ENCODE measurements around the gene TGFBRAP1.

Gene TGFBRAP1

GRCh38 chr2:105256431-105257047 is 73.0 kb downstream of the TGFBRAP1 start:
- no peaks in the 10 kb centered on the region for H3K27me3 ChIP-seq (ENCODE audit: control insufficient read depth in 1 of 2, insufficient read depth in 1 of 2, low read length in 2 of 2)
- no peak overlapping the region for H3K18ac ChIP-seq (ENCODE audit: low read depth in 1 of 2, low read length in 2 of 2)
- H2BK5ac ChIP-seq (ENCODE audit: low read depth, low read length, poor library complexity, severe bottlenecking), result peak overlapping the region; percentile 80
- H3K9ac ChIP-seq (ENCODE audit: low read length), result no peak overlapping the region
- peaks cover 4% of the 10 kb centered on the region for H3K79me1 ChIP-seq (replicated peaks; ENCODE audit: low read length, poor library complexity, severe bottlenecking)
- peak overlapping the region; percentile 82 for H2AK5ac ChIP-seq (ENCODE audit: low read length, severe bottlenecking)
- no peak overlapping the region for H2BK120ac ChIP-seq (ENCODE audit: low read depth, low read length)
- no peak overlapping the region for H3K4ac ChIP-seq (ENCODE audit: low read depth in 1 of 2, low read length in 2 of 2)
- H3K23ac ChIP-seq (ENCODE audit: low read length in 2 of 2), result no peak overlapping the region
- DNase-seq, result no peak
- peaks cover 12% of the 10 kb centered on the region for H3K4me1 ChIP-seq (ENCODE audit: control insufficient read depth, insufficient read depth, low read depth, low read length)
- no peak overlapping the region for H4K8ac ChIP-seq (ENCODE audit: low read length)
- no peaks in the 10 kb centered on the region for H3K9me3 ChIP-seq (ENCODE audit: control insufficient read depth, low read length)
- WGBS, result 75% methylated on average over 9 of the region's 11 CpGs
- H4K91ac ChIP-seq (ENCODE audit: low read length), result no peak overlapping the region
- peaks cover 0 to 2% of the 10 kb centered on the region in 2 experiments for H3K36me3 ChIP-seq (ENCODE audit: control insufficient read depth in 1 of 2, insufficient read depth in 2 of 2, low read depth in 1 of 2, low read length in 2 of 2)
- no peak overlapping the region for H3K14ac ChIP-seq (ENCODE audit: low read length in 2 of 2)
- H3K4me3 ChIP-seq (ENCODE audit: insufficient read depth in 1 of 2, low read depth in 1 of 2, low read length in 2 of 2), result no peak overlapping the region
- no peak overlapping the region for H2AFZ ChIP-seq (ENCODE audit: low read depth, low read length)
- peak overlapping the region; percentile 70 for H3K27ac ChIP-seq (ENCODE audit: low read length, poor library complexity, severe bottlenecking)
- H2BK12ac ChIP-seq (ENCODE audit: low read length in 2 of 2), result no peak overlapping the region
- H2BK15ac ChIP-seq (ENCODE audit: low read depth, poor library complexity, severe bottlenecking), result no peak overlapping the region
- no peak overlapping the region for H3K4me2 ChIP-seq (ENCODE audit: low read length, poor library complexity, severe bottlenecking)

DNA sequence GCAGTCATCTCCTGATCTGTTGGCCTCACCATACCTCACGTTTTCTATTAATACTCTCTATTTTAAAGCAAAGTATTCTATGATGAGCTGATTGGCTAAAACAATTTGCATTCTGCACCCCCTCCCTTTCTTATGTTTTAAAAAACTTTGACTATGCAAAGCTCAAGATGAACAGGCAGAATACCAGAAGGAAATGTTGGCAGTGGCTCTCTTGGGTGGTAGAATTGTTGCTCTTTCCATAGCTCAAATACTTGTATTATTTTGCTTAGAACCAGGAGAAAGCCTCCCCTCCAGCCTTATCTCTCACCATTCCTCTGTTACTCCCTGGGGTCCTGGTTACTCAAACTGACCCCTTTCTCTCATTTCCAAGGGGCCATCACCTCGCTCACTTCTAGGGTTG is 73.6 kb downstream of the TGFBRAP1 start:
- no peak overlapping the region for H3K18ac ChIP-seq (ENCODE audit: low read depth in 1 of 2, low read length in 2 of 2)
- peaks cover 0 to 2% of the 10 kb centered on the region in 2 experiments for H3K36me3 ChIP-seq (ENCODE audit: control insufficient read depth in 1 of 2, insufficient read depth in 2 of 2, low read depth in 1 of 2, low read length in 2 of 2)
- H4K8ac ChIP-seq (ENCODE audit: low read length), result no peak overlapping the region
- no peak overlapping the region for H2AFZ ChIP-seq (ENCODE audit: low read depth, low read length)
- H3K27me3 ChIP-seq (ENCODE audit: control insufficient read depth in 1 of 2, insufficient read depth in 1 of 2, low read length in 2 of 2), result no peaks in the 10 kb centered on the region
- no peak overlapping the region for H4K91ac ChIP-seq (ENCODE audit: low read length)
- peak overlapping the region; percentile 96 for H2AK5ac ChIP-seq (ENCODE audit: low read length, severe bottlenecking)
- 91% methylated on average over 1 of the region's 2 CpGs for WGBS
- peaks cover 4% of the 10 kb centered on the region for H3K79me1 ChIP-seq (replicated peaks; ENCODE audit: low read length, poor library complexity, severe bottlenecking)
- no peak overlapping the region for H3K9ac ChIP-seq (ENCODE audit: low read length)
- no peaks in the 10 kb centered on the region for H3K9me3 ChIP-seq (ENCODE audit: control insufficient read depth, low read length)
- H3K27ac ChIP-seq (ENCODE audit: low read length, poor library complexity, severe bottlenecking), result peak overlapping the region; percentile 70
- no peak overlapping the region for H2BK15ac ChIP-seq (ENCODE audit: low read depth, poor library complexity, severe bottlenecking)
- H2BK5ac ChIP-seq (ENCODE audit: low read depth, low read length, poor library complexity, severe bottlenecking), result peak overlapping the region; percentile 80
- no peak overlapping the region for H3K4ac ChIP-seq (ENCODE audit: low read depth in 1 of 2, low read length in 2 of 2)
- no peak overlapping the region for H3K23ac ChIP-seq (ENCODE audit: low read length in 2 of 2)
- DNase-seq, result no peak
- H2BK12ac ChIP-seq (ENCODE audit: low read length in 2 of 2), result no peak overlapping the region
- no peak overlapping the region for H3K4me3 ChIP-seq (ENCODE audit: insufficient read depth in 1 of 2, low read depth in 1 of 2, low read length in 2 of 2)
- peaks cover 10% of the 10 kb centered on the region for H3K4me1 ChIP-seq (ENCODE audit: control insufficient read depth, insufficient read depth, low read depth, low read length)
- no peak overlapping the region for H2BK120ac ChIP-seq (ENCODE audit: low read depth, low read length)
- H3K4me2 ChIP-seq (ENCODE audit: low read length, poor library complexity, severe bottlenecking), result no peak overlapping the region
- H3K14ac ChIP-seq (ENCODE audit: low read length in 2 of 2), result no peak overlapping the region

DNA sequence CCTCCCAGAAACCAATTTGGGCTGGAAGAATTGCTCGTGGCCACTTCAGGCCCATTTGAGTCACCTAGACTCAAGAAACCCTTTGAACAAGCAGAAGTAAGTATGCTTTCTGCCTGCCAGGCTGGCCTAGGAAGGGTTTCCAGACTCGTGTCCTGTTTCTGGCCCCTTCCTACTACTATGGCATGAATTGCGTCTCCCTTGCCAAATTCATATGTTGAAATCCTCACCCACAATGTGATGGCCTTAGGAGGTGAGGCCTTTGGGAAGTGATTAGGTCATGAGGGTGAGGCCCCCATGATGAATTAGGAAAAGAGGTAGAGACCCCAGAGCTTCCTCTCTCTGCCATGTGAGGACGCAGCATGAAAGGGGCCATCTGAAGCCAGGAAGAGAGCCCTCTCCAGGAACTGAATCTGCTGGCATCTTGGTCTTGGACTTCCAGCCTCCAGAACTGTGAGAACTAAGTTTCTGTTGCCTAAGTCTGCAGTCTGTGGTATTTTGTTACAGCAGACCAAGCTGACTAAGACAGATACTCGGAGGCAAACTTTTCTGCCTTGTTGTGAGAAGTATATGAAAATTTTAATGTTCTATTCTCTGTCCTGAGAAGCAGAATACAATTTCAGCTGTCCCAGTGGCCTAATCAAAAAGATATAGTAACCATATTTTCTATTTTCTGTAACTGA is 74.9 kb downstream of the TGFBRAP1 start:
- H2AK5ac ChIP-seq (ENCODE audit: low read length, severe bottlenecking), result peak overlapping the region; percentile 98
- 83% methylated on average over 3 of the region's 5 CpGs for WGBS

DNA sequence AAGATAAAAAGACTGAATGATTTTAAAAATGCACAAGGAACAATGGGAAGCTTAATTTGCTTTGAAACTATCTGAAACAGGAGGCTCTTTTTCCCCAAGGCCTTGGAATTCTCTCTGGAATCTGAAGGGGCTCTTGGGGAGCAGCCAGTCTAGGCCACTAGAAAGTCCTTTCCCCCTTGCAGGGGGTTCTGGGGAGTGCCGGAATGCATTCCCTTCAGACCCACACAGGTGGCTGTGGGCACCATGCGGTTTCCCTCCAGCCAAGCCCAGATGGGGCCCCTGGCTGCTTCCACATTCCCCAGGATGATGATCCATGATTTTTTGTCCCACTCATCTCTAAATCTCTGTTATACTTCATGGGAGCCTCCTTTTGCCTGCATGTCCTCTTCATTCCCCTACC is 77.3 kb downstream of the TGFBRAP1 start:
- H3K9me3 ChIP-seq (ENCODE audit: control insufficient read depth, low read length), result no peaks in the 10 kb centered on the region
- H2BK12ac ChIP-seq (ENCODE audit: low read length in 2 of 2), result no peak overlapping the region
- peaks cover 4% of the 10 kb centered on the region for H3K79me1 ChIP-seq (replicated peaks; ENCODE audit: low read length, poor library complexity, severe bottlenecking)
- no peak overlapping the region for H3K4me3 ChIP-seq (ENCODE audit: insufficient read depth in 1 of 2, low read depth in 1 of 2, low read length in 2 of 2)
- no peak for DNase-seq
- no peak overlapping the region for H2AK5ac ChIP-seq (ENCODE audit: low read length, severe bottlenecking)
- no peak overlapping the region for H4K91ac ChIP-seq (ENCODE audit: low read length)
- whole genome bisulfite sequencing, result 86% methylated on average over 2 of the region's 2 CpGs
- H2BK5ac ChIP-seq (ENCODE audit: low read depth, low read length, poor library complexity, severe bottlenecking), result peak overlapping the region; percentile 57
- no peak overlapping the region for H3K4me2 ChIP-seq (ENCODE audit: low read length, poor library complexity, severe bottlenecking)
- H2BK120ac ChIP-seq (ENCODE audit: low read depth, low read length), result no peak overlapping the region
- H2AFZ ChIP-seq (ENCODE audit: low read depth, low read length), result no peak overlapping the region
- H3K23ac ChIP-seq (ENCODE audit: low read length in 2 of 2), result no peak overlapping the region
- H3K18ac ChIP-seq (ENCODE audit: low read depth in 1 of 2, low read length in 2 of 2), result no peak overlapping the region
- H3K14ac ChIP-seq (ENCODE audit: low read length in 2 of 2), result no peak overlapping the region
- H3K36me3 ChIP-seq (ENCODE audit: control insufficient read depth in 1 of 2, insufficient read depth in 2 of 2, low read depth in 1 of 2, low read length in 2 of 2), result peaks cover 0 to 2% of the 10 kb centered on the region in 2 experiments
- H4K8ac ChIP-seq (ENCODE audit: low read length), result no peak overlapping the region
- H3K27ac ChIP-seq (ENCODE audit: low read length, poor library complexity, severe bottlenecking), result peak overlapping the region; percentile 94
- H3K4me1 ChIP-seq (ENCODE audit: control insufficient read depth, insufficient read depth, low read depth, low read length), result peaks cover 13% of the 10 kb centered on the region
- no peak overlapping the region for H3K9ac ChIP-seq (ENCODE audit: low read length)
- no peaks in the 10 kb centered on the region for H3K27me3 ChIP-seq (ENCODE audit: control insufficient read depth in 1 of 2, insufficient read depth in 1 of 2, low read length in 2 of 2)
- H2BK15ac ChIP-seq (ENCODE audit: low read depth, poor library complexity, severe bottlenecking), result no peak overlapping the region
- H3K4ac ChIP-seq (ENCODE audit: low read depth in 1 of 2, low read length in 2 of 2), result no peak overlapping the region

More for the DNA sequence above, 74.9 kb downstream of the TGFBRAP1 start:
- Histone ChIP-seq H2AFZ (ENCODE audit: low read depth, low read length) (no peak overlapping the region), H2BK15ac (ENCODE audit: low read depth, poor library complexity, severe bottlenecking) (no peak overlapping the region), H3K9me3 (ENCODE audit: control insufficient read depth, low read length) (no peaks in the 10 kb centered on the region), H3K4me3 (ENCODE audit: insufficient read depth in 1 of 2, low read depth in 1 of 2, low read length in 2 of 2) (no peak overlapping the region), H3K23ac (ENCODE audit: low read length in 2 of 2) (no peak overlapping the region), H3K27ac (ENCODE audit: low read length, poor library complexity, severe bottlenecking) (peak overlapping the region; percentile 39), H4K91ac (ENCODE audit: low read length) (no peak overlapping the region), H3K9ac (ENCODE audit: low read length) (no peak overlapping the region), H4K8ac (ENCODE audit: low read length) (no peak overlapping the region), H3K14ac (ENCODE audit: low read length in 2 of 2) (no peak overlapping the region), H2BK120ac (ENCODE audit: low read depth, low read length) (no peak overlapping the region), H3K18ac (ENCODE audit: low read depth in 1 of 2, low read length in 2 of 2) (no peak overlapping the region), H3K4me2 (ENCODE audit: low read length, poor library complexity, severe bottlenecking) (no peak overlapping the region), H3K79me1 (replicated peaks; ENCODE audit: low read length, poor library complexity, severe bottlenecking) (peaks cover 4% of the 10 kb centered on the region), H3K4ac (ENCODE audit: low read depth in 1 of 2, low read length in 2 of 2) (no peak overlapping the region), H3K36me3 (ENCODE audit: control insufficient read depth in 1 of 2, insufficient read depth in 2 of 2, low read depth in 1 of 2, low read length in 2 of 2) (peaks cover 0 to 2% of the 10 kb centered on the region in 2 experiments), H3K27me3 (ENCODE audit: control insufficient read depth in 1 of 2, insufficient read depth in 1 of 2, low read length in 2 of 2) (no peaks in the 10 kb centered on the region), H2BK12ac (ENCODE audit: low read length in 2 of 2) (no peak overlapping the region), H3K4me1 (ENCODE audit: control insufficient read depth, insufficient read depth, low read depth, low read length) (peaks cover 13% of the 10 kb centered on the region), H2BK5ac (ENCODE audit: low read depth, low read length, poor library complexity, severe bottlenecking) (no peak overlapping the region)
- DNase-seq, result no peak

All from mesenchymal stem cell (in vitro differentiated cells and primary cell).